CD4-positive, alpha-beta T cell treated with Interleukin-21 for 1 hour (primary cell): Measurements from ENCODE around the gene NCOA5.

Source experiments
- DNase-seq: peaks from one replicate; pipeline ENCODE4 v3.0.0-alpha.2; 2020

NCOA5 gene

DNA sequence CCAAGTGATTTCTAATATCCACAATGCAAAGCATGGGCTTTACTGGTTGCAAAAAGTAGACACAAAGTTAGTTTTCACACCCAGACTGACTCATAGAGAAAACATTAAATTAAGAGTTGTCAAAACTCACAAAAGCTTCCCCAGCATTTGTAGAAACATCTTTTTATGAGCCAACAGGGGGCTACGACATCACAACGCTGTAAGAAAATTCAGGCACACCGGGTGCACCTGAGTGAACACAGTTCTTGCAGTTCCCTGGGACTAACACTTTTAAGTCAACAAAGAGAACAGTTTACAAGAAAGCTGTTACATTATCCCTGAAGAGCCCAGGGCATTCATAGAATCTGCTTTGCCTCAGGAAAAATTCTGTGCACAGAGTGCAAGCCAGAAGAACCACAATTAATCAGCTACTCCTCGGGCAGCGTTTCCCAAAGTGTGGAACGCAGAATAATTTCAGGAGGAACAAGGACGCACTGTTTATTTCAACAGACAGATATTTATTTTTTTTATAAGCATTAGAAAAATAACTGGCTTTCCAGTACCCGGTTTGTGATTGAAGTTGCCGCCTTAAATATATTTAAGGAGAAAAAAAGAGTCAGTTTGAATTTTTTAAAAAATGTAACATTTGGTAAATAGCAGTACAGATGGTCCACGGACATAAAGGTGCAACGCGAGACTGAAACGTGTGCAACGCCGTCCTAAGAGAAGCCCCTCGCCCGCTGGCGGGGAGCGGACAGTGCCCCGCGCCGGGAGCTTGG, 1.2 kb downstream of the NCOA5 start:
- DNase-seq: no peak

DNA sequence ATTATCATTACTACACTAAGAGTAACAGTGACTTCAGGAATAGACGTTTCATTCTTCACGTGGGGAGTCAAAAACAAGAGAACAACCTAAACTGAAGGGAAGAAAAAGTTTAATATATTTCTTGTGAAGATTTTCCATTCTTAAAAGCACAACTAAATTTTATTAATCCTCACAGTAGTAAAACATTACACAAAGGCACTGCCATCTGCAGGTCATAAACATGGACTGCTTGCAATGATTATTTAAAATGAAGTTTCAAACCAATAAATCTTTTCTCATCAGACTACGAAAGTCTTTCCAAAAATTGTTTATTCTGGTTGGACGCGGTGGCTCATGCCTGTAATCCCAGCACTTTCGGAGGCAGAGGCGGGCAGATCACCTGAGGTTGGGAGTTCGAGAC, 2.6 kb downstream of the NCOA5 start:
- peak; percentile 17 for DNase-seq

DNA sequence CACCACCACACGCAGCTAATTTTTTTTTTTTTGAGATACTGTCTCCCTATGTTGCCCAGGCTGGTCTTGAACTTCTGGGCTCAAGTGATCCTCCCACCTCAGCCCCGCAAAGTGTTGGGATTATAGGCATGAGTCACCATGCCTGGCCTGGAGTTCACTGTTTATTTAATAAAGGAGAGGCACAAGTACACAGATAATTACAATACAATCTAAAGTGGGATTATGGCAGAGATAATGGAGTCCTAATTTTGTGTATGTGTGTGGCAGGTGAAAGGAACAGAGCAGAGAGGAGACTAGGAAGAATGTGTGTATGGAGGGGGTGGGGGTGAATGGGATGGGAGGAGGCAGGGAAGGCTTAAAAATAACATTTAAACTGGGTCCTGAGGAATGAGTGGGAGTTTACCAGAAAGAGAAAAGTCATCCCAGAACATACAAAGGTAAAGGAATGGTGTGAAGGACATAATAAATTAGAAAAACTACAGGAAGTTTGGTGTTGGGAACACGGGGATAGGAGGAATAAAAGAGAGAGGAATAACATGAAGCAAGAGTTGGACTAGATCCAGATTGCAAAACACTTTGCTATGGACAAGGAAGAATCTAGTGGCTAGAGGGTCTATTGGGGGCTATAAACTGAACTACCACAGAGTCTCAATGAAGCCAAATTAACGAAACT, 4.4 kb downstream of the NCOA5 start:
- no peak for DNase-seq

DNA sequence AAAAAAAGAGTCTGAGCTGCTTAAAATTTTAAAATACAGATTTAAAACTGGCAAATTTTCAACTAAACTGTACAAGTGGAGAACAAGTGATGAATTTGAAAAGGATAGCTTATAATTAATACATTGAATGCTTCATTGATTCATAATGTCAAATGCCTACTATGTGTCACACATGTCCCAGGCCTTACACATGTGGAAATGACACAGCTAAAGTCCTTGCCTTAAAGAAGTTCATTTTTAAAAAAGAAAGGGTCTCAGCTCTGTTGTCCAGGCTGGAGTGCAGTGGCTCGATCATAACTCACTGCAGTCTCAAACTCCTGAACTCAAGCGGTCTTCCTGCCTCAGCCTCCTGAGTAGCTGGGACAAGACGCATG, 5.0 kb downstream of the NCOA5 start:
- no peak for DNase-seq

DNA sequence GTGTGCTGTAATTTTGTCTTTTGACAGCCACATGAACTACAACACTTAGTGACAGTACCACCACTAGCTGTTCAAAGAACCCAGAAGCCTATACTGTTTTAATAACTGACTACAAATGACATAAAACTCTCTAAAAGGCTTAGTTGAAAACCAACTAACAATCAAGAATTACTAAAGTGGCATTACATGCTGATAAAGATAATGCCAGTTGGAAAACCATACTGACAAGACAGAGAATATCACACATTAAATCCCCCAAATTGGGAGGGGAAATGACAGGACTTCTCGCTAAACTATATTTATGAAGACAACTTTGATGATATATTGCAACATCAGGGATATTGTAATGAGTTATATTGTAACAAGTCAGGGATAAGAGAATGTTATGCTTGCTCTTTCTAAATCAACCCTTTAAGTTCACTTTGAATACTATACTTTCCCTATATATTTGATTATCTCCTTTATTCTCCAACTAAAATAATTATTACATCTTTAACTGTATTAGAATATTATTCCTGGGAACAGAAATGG, 6.2 kb downstream of the NCOA5 start:
- no peak for DNase-seq

DNA sequence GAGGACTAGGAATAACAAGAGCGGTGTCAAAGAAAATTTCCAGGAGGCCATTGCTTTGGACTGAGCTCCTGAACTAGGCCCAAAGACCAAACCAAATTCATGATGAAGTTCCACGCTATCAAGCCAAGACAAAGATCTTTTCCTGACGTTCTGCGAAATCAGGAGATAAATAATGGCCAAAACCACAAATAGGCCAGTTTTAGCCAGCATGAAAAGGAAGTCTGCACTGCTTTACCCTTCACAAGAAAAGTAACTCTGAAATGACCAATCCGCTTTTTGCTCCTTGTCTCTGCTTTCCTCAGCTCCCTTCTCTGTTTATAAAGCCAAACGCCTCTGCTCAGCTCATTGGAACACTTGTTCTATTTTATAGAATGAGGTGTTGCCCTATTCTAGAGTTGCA, 6.7 kb downstream of the NCOA5 start:
- DNase-seq: no peak

DNA sequence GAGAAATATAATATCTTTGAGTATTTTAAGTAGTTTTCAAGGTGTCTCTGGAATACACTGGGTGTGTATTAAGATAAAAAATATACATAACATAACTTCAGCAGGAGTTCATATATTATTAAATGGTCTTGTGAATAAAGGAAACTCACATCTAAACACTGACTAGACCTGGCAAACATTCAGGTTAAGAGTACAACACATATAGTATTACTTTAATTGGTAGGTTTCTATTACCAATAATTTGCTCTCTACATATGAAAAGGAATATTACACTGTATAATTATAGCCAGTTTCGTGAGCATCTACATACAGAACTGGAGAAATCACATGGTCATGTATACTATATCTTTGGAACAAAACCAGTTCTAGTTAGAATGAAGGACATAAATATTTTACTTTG, 8.7 kb downstream of the NCOA5 start:
- DNase-seq: no peak

DNA sequence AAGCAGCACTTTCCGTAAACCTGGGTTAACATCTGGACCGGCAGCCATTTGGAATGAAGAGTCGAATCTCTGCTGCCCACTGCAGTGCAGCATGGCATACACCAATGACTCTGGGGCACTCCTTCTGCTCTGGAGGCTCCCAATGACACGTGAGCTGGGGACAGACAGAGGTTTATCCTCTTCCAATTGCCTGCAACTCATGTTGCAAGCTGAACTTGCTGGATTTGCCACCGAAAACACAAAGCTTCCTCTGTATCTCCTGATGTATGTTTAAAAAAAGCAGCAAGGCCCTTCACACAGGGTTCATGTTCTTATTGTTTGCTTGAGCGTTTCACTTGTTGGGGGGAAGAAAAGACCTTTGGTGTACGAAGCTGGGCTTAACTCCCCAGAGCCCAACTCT, 10.8 kb downstream of the NCOA5 start:
- no peak for DNase-seq

DNA sequence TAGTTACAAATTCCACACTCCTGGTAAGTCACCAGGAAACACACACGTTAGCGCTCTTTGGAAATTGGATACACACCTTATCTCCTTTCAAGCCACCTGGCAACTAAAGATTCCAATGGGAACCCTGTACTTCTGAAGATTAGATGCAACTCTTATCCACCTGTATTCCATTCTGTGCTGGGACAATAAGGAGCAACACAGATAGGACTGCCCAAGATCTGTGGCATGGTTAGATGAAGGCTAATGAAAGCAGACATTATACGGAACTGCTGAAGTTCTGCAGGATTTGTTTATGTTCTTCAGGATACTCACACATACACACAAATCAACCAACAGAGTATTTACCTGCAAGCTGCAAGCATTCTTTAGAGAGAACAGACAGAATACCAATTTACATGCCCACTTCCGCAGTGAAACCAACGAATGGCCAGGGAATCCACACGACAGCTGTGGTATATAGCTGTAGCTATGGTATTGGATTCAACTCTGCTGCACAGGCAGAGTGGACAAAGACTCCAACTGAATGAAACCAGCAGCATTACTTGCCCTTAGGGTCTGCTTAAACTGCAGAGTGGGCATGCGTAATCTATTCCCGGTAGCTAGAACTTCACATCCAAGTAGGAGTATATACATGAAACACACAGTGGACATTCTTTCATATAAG, 12.0 kb downstream of the NCOA5 start:
- DNase-seq: no peak

DNA sequence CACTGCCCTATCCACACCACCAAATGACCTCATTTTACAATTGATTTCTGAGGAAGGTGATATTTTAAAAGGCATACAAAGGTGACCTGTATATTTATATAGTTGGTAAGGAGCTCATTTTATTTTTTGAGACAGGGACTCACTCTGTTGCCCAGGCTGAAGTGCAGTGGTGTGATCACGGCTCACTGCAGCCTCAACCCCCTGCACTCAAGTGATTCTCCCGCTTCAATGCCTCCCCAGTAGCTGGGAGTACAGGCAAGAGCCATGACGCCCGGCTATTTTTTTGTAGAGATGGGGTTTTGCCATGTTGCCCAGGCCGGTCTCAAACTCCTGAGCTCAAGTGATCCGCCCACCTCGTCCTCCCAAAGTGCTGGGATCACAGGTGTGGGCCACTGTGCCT, 13.0 kb downstream of the NCOA5 start:
- no peak for DNase-seq

DNA sequence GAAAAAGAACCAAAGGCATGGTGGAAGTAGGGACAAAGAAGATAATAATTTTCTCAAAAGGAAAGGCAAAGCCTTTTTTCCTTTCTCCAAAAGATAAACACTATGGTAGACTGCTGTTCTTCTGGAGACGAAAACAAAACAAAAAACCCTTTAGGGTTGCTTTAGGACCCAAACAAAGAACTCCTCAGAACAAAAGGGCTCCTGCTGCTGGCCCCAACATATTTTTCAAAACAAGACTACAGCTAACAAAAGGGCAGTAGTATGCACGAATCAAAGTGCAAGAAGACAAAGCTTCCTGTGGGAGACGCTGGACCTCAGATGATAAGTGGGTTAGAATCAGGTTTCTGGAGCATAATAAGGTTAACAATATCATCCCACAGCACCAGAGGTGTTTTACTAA, 15.8 kb downstream of the NCOA5 start:
- no peak for DNase-seq

DNA sequence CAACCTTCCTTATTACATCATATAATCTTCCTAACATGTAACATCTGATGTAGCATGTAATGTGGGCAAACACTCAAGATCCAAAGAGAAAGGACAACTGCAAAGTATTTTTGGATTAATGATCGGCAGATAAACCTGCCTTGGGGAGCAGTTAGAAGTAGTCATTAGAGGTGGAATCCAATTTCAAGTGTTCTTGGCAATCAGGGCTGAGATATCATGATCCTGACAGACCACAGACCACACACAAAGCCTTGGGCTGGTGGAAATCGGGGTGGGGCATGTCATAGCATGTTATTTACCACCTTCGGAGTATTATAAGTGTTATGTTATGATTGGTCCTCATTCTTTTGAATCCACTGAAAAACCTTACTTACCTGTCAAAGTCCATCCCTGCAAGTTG, 16.3 kb downstream of the NCOA5 start:
- DNase-seq: no peak

DNA sequence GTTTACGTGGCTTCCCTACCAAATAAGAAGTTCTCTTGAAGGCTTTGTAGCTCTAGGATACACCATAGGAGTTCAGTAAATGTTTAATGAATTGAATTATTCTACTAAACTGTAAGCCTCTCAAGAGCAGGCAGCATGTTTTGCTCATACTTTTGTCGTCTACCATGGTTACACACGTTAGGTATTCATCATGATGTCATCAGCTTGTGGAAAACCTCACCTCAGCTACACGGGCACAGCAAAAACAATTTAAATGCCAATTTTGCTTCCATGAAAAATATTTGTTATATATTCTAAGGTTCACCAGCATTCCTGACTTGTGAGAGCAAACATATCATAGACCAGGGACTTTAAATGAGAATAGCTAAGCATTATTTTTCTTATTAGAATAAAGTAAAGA, 16.7 kb downstream of the NCOA5 start:
- DNase-seq: no peak

DNA sequence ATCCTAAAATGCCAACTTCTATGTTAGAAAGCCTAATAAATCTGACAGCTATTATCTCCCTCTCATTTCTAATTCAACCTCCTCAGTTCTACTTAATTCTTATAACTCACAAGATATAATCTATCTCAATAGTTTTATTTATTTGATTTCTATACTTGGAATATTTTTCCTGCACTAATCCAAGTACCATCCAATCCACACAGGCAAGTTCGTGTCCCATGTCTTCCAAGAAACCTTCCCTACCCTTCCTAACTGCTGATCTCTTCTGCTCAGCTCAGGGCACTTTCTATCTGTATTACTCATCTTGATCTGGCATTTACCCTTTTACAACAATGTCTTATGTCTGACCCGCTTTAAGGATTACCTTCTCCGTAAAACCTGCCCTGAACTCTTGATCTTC, 18.2 kb downstream of the NCOA5 start:
- DNase-seq: no peak

DNA sequence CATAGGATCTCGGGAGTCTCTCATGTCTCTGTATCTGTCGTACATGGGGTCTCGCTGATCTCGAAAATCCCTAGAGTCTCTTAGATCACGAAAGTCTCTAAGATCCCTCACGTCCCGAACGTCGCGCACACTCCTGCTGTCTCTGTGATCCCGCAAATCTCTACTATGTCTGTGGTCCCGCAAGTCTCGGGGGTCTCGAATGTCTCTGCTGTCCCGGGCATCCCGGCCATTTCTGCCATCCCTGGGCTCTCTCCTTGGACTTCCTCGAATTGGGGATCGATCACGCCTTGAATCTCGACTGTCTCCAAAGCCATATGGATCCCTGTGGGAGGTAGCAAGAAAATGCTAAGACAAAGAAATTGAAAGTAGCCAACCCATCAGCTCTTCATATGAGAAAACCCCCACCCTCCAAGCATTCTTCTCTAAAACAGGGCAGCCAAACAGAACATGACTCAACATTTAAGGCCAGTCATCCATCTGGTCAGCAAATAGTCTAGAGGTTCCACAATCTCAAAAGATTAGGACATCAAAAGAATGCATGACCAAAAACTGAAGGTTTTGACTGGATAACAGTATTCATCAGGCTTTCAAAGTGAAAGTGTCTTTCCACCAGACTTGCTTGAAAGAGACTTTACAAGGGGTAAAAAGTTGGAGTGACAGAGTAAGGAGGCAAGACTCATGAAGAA, 19.4 kb downstream of the NCOA5 start:
- no peak for DNase-seq

DNA sequence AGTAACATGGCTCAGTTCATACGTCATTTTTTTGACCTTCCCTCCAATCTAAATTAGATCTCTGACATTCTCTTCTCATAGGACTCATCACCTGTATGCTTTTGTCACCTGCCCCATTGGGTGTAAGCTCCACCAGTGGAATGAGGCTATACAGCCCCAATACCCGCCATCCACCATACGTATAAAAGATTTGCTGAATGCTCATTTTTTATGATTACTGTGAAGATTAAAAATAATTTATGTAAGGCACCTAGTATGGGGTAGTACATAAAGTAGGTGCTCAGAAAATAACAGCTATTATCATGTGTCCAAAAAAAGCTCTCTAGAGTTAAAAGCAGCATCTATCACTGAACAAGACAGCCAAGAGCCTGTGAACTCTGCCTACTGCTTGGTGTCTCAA, 24.1 kb downstream of the NCOA5 start:
- DNase-seq: no peak

DNA sequence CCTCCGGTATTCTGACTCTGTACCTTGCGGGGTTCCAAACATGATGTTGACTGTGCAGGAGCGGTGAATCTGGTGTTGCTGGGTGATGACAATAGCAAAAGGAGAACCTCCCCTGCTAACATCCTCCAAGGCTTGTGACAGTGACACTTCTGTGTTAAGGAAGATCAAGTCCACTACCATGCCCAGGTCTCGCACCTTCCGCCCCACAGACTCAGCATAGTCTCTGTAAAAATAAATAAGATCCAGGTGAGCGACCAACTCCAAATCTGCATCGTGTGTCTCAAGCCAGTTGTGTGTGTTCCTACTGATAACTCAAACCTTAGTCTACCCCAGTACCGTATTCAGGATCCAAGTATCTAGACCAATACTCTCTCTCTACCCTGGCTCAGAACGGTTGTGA, 24.8 kb downstream of the NCOA5 start:
- DNase-seq: no peak

DNA sequence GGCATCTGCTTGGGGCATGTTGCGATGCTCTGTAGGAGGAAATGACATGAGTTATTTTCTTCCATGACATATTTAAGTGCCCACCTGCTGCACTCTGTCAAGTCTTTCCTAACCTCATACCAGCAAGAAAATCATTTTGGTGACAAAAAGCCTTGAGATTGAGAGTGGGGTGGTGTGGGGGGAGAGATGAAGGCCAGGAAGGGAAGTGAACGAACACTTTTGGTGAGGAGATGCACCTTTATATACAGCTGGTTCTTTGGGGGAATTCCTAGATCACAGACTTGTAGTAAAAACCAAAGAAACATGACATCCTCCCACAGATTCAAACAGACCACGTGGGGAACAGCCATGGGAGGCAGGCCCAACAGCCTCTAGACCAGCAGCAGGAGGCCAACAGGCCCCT, 26.1 kb downstream of the NCOA5 start:
- DNase-seq: no peak

DNA sequence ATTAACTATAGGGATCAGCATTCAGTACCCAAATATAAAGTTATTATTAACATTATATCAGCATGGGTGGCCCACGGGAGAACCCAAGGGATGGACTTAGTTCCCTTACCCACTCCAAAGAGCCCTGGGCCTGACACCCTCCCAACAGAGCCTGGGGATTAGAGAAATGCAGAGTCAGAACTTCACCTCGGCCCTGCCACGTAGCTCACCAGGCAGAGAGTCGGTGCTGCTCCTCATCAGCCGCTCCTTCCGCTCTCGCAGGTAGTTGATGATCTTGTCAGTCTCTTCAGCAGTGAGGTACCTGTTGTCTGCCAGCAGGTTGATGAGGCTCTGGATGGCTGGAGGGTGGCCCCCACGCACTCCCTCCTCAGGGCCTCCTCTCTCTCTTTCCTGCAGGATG, 26.6 kb downstream of the NCOA5 start:
- no peak for DNase-seq

DNA sequence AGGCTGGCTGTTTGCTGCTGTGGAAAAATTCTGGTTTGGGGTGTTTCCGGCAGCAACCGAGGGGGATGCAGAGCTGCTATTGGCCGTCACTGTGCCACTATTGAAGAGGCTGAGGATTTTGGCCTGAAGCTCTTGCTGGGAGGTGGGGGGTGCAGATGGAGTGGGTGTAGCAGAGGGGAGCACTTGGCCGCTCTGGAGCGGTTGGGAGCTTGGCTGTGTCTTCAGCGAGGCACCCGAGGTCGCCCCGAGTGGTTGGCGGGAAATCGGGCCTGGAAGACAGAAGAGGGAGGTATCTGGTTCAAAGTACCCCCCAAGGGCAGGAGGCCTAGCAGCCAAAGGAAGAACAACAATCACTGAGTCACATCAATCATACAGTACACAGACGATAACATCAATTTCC, 27.1 kb downstream of the NCOA5 start:
- DNase-seq: no peak

DNA sequence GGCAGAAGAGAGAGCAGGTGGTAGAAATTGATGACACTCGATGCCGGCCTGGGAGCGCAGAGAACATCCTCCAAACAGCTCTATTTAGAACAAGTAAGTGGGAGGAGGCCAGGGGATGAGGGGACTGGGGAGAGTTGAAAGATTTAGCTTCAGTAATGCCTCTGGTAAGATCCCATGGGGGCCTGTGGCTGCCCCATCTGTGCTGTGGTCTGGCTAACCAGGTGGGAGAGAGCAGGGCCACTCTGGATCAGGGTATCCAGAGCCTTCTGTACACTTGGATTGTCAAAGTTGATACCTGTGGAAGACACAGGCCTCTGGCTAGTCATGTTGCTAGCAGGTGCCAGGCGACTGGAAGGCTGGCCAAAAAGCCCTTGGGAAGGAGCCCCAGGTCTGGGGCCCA, 27.6 kb downstream of the NCOA5 start:
- no peak for DNase-seq

DNA sequence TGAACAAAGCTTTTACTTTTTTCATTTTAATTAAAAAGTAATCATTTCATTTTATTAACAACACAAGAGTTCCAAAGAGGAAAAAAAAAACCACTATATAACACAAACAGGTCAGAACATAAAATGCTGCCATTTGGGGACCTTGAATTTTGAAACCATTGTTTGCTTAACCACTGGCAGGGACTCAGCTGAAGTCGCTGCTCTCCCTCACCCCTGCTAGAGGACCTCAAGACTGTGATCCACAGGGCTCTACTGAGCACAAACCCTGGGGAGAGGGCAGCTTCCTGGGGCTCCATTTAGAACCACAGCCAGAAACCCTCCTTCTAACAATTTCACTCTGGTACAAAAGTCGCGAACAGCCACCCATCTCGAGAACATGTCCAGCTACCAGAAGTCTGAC, 28.8 kb downstream of the NCOA5 start:
- DNase-seq: no peak

DNA sequence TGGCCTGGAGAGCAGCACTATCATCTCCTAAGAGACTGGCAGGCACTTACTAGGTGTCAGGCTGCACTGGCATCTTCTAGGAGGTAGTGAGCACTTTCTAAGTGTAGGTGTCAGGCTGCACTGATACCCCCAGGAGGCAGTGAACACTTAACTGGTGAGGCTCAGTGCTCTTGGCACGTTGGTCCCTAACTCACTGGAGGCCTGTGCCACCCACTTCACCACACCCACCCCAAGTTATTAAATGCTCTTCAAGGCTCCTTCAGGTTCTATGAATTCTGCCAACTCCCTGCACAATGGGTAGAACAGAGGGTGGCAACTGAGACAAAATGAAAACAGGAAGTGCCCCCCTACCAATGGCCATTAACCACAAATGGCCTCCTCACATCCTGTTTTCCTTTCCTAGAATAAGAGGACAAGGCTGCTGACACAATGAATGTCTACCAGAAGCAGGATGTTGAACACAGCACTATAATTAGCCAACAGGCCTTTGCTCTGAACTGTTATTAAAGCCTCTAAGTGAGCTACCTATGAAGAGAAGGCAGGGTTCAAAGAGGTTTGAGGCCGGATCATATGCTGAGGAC, 29.4 kb downstream of the NCOA5 start:
- DNase-seq: peak; percentile 24
